Fibroblast of lung (primary cell): ENCODE data around the gene UTF1. TPM values are rescaled to one million over a fixed set of nuclear protein-coding genes. Genes with fewer than 3 reads are reported as not detected.
"Not testable (repeated sequence)": the region's sequence is repeated elsewhere in the genome, so short reads cannot be mapped to it uniquely, and the experiment has no call there.

Source experiments
- DNase-seq, 2 donors: peaks; one replicate each; pipeline versions ENCODE4 v3.0.0 to v3.0.0-alpha.2; 2010; ENCODE audit warnings: low read depth in 2 of 2
- H2AFZ ChIP-seq: 2 replicates; pipeline ENCODE4 v1.5.1; 2012; ENCODE audit warnings: low read length, control low read depth, inconsistent platforms
- H3K27ac ChIP-seq: 2 replicates; pipeline ENCODE4 v1.5.1; 2011; ENCODE audit warnings: low read length, control low read depth; ENCODE audit not compliant: insufficient read depth
- H3K27me3 ChIP-seq: 2 replicates; pipeline ENCODE4 v1.5.1; 2011; ENCODE audit warnings: mild to moderate bottlenecking, low read length; ENCODE audit not compliant: control insufficient read depth, insufficient read depth
- H3K36me3 ChIP-seq: 2 replicates; pipeline ENCODE4 v1.5.1; 2011; ENCODE audit warnings: low read length; ENCODE audit not compliant: control insufficient read depth, insufficient read depth
- H3K4me1 ChIP-seq: 2 replicates; pipeline ENCODE4 v1.5.1; 2011; ENCODE audit warnings: low read length; ENCODE audit not compliant: control insufficient read depth, insufficient read depth; ENCODE audit errors: extremely low read depth
- H3K4me2 ChIP-seq: 2 replicates; pipeline ENCODE4 v1.5.1; 2011; ENCODE audit warnings: low read length, control low read depth; ENCODE audit not compliant: insufficient read depth; ENCODE audit errors: extremely low read depth
- H3K4me3 ChIP-seq, 4 experiments: fragments of 200-600 bp in 1 of 4; sonication (generic) in 1 of 4; replicated peaks in 1 of 4; 2 replicates each; pipeline ENCODE4 v1.5.1; 2011 to 2016; ENCODE audit warnings: low read length in 4 of 4, low read depth in 3 of 4, mild to moderate bottlenecking in 3 of 4, control low read depth in 2 of 4, inconsistent platforms in 1 of 4, mixed read lengths in 1 of 4; ENCODE audit not compliant: insufficient read depth in 1 of 4; ENCODE audit errors: control extremely low read depth in 1 of 4
- H3K79me2 ChIP-seq: 2 replicates; pipeline ENCODE4 v1.5.1; 2012; ENCODE audit warnings: mild to moderate bottlenecking, low read length, inconsistent platforms; ENCODE audit not compliant: control insufficient read depth, insufficient read depth
- H3K9ac ChIP-seq: 2 replicates; pipeline ENCODE4 v1.5.1; 2011; ENCODE audit warnings: mild to moderate bottlenecking, low read length, control low read depth; ENCODE audit not compliant: insufficient read depth
- H3K9me3 ChIP-seq: 2 replicates; pipeline ENCODE4 v1.5.1; 2012; ENCODE audit warnings: low read depth, low read length; ENCODE audit not compliant: control insufficient read depth, insufficient read depth
- H4K20me1 ChIP-seq: 2 replicates; pipeline ENCODE4 v1.5.1; 2011; ENCODE audit warnings: low read length; ENCODE audit not compliant: control insufficient read depth, insufficient read depth; ENCODE audit errors: extremely low read depth
- EZH2 ChIP-seq: IDR thresholded peaks from 2 replicates; pipeline ENCODE4 v1.5.1; 2012; ENCODE audit warnings: low read length, control low read depth, mild to moderate bottlenecking; ENCODE audit errors: missing control alignments
- polyA plus RNA-seq, 2 donors: library from polyadenylated mRNA; depleted of rRNA in 1 of 2; stranded (reverse) in 1 of 2; unstranded in 1 of 2; fragments of >200 nt; gene quantifications; 2 replicates each; pipeline ENCODE4 v1.2.1, GENCODE V29; 2011 to 2012; ENCODE audit warnings: missing spikeins in 1 of 2
- total RNA-seq: library from RNA; depleted of rRNA; stranded (reverse); fragments of >200 nt; gene quantifications from 2 replicates; pipeline ENCODE4 v1.2.1, GENCODE V29; 2014
- TF ChIP-seq, protein P1 (sequence below), 2 donors: IDR thresholded peaks in 1 of 2; conservative IDR thresholded peaks in 1 of 2; 1 replicate in 1 of 2; 2 replicates in 1 of 2; pipeline ENCODE4 v1.5.1; 2011 to 2012; ENCODE audit warnings: low read length in 2 of 2, control low read depth in 1 of 2, inconsistent platforms in 1 of 2, low read depth in 1 of 2, mild to moderate bottlenecking in 1 of 2

The UTF1 gene
- total and polyA plus RNA-seq, 2 donors (not counting 1 experiment from before 2014, with no cell fraction given): not detected

DNA sequence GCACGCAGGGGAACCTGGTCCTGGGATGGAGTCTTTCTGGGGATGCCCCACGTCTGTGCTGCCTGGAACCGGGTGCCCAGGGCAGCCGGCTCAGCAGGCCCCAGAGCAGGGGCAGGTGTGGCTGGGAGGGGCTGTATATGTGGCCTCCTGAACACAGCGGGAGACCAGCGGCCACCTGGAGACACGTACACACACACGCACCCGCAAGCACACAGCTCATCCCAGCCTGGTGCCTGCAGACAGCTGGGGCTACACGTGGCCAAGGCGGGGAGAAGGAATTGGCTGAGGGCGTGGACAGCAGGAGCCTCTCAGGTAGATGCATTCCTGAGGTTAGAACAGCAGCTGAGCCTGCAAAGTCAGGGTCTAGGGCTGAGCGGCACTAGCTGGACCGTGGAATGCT is 32.7 kb downstream of the UTF1 start:
- H3K4me2 ChIP-seq: no peak overlapping the region

DNA sequence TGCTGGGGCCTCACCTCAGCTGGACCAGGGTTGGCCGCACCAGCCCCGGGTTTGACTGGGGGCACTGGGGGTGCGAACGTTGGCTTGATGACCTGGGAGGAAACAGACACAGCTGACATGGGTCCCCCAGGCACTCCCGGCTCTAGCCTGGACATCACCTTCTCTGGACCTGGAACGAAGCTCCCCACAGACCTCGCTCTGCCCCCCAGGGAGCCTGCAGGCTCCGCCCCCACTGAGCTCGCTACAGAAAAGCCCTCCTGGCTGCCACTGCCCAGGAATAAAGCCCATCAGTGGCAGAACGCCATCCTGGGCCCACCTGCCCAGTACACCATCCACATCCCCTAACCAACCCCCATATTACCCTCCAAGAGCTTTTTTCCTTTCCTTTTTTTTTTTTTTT is 33.7 kb downstream of the UTF1 start:
- Histone ChIP-seq H3K27me3 (no peaks in the 10 kb centered on the region), H3K4me3 (no peak overlapping the region), H4K20me1 (no peaks in the 10 kb centered on the region), H3K4me2 (no peak overlapping the region), H2AFZ (no peak overlapping the region), H3K79me2 (no peaks in the 10 kb centered on the region), H3K36me3 (no peaks in the 10 kb centered on the region), H3K4me1 (peaks cover 20% of the 10 kb centered on the region), H3K9ac (no peak overlapping the region), H3K27ac (no peak overlapping the region), H3K9me3 (no peaks in the 10 kb centered on the region)
- TF ChIP-seq, protein P1, sequence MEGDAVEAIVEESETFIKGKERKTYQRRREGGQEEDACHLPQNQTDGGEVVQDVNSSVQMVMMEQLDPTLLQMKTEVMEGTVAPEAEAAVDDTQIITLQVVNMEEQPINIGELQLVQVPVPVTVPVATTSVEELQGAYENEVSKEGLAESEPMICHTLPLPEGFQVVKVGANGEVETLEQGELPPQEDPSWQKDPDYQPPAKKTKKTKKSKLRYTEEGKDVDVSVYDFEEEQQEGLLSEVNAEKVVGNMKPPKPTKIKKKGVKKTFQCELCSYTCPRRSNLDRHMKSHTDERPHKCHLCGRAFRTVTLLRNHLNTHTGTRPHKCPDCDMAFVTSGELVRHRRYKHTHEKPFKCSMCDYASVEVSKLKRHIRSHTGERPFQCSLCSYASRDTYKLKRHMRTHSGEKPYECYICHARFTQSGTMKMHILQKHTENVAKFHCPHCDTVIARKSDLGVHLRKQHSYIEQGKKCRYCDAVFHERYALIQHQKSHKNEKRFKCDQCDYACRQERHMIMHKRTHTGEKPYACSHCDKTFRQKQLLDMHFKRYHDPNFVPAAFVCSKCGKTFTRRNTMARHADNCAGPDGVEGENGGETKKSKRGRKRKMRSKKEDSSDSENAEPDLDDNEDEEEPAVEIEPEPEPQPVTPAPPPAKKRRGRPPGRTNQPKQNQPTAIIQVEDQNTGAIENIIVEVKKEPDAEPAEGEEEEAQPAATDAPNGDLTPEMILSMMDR (conservative IDR thresholded peaks at IDR 0.05 in 1 of 2, IDR thresholded peaks at IDR 0.05 in 1 of 2; ENCODE audit: low read depth in 1 of 2, low read length in 2 of 2): no peak
- no peak for TF ChIP-seq EZH2
- no peak for DNase-seq

More for the DNA sequence above, 32.7 kb downstream of the UTF1 start:
- Histone ChIP-seq H3K9me3 (no peaks in the 10 kb centered on the region), H4K20me1 (no peaks in the 10 kb centered on the region), H3K79me2 (no peaks in the 10 kb centered on the region), H3K4me3 (no peak overlapping the region), H3K27ac (no peak overlapping the region), H3K4me1 (peaks cover 27% of the 10 kb centered on the region), H3K9ac (no peak overlapping the region), H3K36me3 (no peaks in the 10 kb centered on the region), H2AFZ (no peak overlapping the region), H3K27me3 (no peaks in the 10 kb centered on the region)
- no peak for TF ChIP-seq EZH2
- TF ChIP-seq, protein P1 (conservative IDR thresholded peaks at IDR 0.05 in 1 of 2, IDR thresholded peaks at IDR 0.05 in 1 of 2; ENCODE audit: low read depth in 1 of 2, low read length in 2 of 2): no peak
- no peak for DNase-seq

DNA sequence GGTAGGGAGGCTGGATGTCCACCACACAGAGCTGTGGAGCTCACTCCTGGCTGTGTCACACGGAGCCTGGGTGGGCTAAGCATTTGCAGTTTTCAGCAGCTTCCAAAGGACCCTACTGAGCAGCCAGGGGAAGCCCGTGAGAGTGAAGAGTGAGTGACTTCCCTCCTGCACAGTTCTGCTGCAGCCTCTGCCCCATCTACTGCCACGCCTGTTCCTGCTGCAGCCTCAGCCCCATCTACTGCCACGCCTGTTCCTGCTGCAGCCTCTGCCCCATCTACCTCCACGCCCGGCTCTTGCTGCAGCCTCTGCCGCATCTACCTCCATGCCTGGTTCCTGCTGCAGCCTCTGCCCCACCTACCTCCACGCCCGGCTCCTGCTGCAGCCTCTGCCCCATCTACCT is 34.4 kb downstream of the UTF1 start:
- Histone ChIP-seq H3K9ac (no peak overlapping the region), H4K20me1 (no peaks in the 10 kb centered on the region), H3K27ac (no peak overlapping the region), H3K36me3 (no peaks in the 10 kb centered on the region), H3K4me3 (no peak overlapping the region), H3K79me2 (no peaks in the 10 kb centered on the region), H3K4me2 (no peak overlapping the region), H3K9me3 (no peaks in the 10 kb centered on the region), H3K4me1 (peaks cover 15% of the 10 kb centered on the region), H3K27me3 (no peaks in the 10 kb centered on the region), H2AFZ (no peak overlapping the region)
- no peak for DNase-seq
- TF ChIP-seq, protein P1 (conservative IDR thresholded peaks at IDR 0.05 in 1 of 2, IDR thresholded peaks at IDR 0.05 in 1 of 2; ENCODE audit: low read depth in 1 of 2, low read length in 2 of 2): no peak

DNA sequence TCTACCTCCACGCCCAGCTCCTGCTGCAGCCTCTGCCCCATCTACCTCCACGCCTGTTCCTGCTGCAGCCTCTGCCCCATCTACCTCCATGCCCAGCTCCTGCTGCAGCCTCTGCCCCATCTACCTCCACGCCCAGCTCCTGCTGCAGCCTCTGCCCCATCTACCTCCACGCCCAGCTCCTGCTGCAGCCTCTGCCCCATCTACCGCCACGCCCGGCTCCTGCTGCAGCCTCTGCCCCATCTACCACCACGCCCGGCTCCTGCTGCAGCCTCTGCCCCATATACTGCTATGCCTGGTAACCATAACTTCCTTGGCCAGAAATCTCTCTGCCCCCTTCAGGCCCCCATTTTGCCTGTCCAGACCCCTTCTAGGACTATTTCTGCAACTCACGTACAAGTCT is 35.0 kb downstream of the UTF1 start:
- H3K79me2 ChIP-seq, H3K27me3 ChIP-seq, H3K4me1 ChIP-seq, H2AFZ ChIP-seq, H3K9ac ChIP-seq, H3K27ac ChIP-seq, H3K9me3 ChIP-seq, H3K4me3 ChIP-seq, DNase-seq, H4K20me1 ChIP-seq, H3K36me3 ChIP-seq, H3K4me2 ChIP-seq: not testable (repeated sequence)
